ENCODE data around the gene OR52K2. TPM values are rescaled to one million over a fixed set of nuclear protein-coding genes. Genes with fewer than 3 reads are reported as not detected.
"Not testable (repeated sequence)": the region's sequence is repeated elsewhere in the genome, so short reads cannot be mapped to it uniquely, and the experiment has no call there.

OR52K2 gene
- total RNA-seq, 2 experiments from 2014 or later: not detected

GRCh38 chr11:4460151-4460550, 11.1 kb downstream of the OR52K2 start:
- Mint-ChIP-seq H3K4me3 (no peak overlapping the region), H3K4me1 (peaks cover 16% of the 10 kb centered on the region), H3K36me3 (ENCODE audit: low read depth) (peaks cover 9% of the 10 kb centered on the region), H3K27ac (no peak overlapping the region), H3K27me3 (peaks cover 2% of the 10 kb centered on the region), H3K9me3 (peaks cover 14% of the 10 kb centered on the region)
- ChIA-PET POLR2A (no interaction called here), CTCF (no interaction called here)
- no peak for DNase-seq

DNA sequence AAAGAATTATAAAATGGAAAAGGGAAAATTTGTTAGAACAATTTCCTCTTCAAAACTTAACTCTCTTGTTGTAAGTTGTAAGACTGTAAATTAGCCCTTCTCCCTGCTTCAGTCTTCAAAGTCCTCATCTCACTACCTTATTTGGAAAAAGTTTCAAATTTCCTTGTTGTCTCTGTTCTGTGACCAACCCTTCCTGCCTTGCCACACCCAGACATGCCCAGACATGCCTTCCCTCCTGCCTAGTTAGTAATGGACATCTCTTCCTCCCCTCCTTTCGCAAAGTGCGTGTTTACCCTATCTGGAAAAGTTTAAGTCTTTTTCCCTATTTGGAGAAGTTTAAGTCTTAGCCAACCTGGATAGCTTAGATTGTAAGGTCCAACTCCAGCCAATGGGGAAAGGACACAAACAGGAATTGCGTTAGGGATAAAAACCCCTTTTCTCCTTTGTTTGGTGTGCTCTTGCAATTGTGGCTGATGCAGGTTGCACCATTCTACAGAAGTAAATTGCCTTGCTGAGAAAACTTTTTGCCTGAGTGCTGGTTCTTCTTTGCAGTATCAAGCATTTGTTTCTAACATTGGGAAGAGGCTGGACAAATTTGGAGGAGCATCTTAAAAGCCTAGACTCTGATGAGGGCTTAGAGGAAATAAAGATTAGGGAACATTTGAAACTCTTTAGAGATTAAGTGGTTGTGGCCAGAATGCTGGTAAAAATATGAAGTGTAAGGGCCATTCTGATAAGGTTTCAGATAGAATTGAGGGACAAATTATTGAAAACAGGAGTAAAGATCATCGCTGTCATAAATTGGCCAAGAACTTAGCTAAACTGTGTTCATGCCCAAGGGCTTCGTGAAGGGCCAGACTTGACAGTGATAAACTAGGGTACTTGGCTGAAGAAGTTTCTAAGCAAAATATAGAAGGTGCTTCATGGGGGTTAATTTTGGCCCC, 15.4 kb downstream of the OR52K2 start:
- peaks cover 19% of the 10 kb centered on the region for H3K9me3 Mint-ChIP-seq
- DNase-seq: no peak
- CTCF ChIA-PET: no interaction called here
- no peak overlapping the region for H3K4me3 Mint-ChIP-seq
- H3K27ac Mint-ChIP-seq: no peak overlapping the region
- peaks cover 2% of the 10 kb centered on the region for H3K27me3 Mint-ChIP-seq
- POLR2A ChIA-PET: no interaction called here
- peaks cover 9% of the 10 kb centered on the region for H3K36me3 Mint-ChIP-seq (ENCODE audit: low read depth)
- peaks cover 11% of the 10 kb centered on the region for H3K4me1 Mint-ChIP-seq

GRCh38 chr11:4465407-4465806, 16.3 kb downstream of the OR52K2 start:
- Mint-ChIP-seq H3K27me3 (peaks cover 2% of the 10 kb centered on the region), H3K4me3 (no peak overlapping the region), H3K4me1 (peaks cover 9% of the 10 kb centered on the region), H3K27ac (no peak overlapping the region), H3K36me3 (ENCODE audit: low read depth) (peaks cover 9% of the 10 kb centered on the region), H3K9me3 (peaks cover 19% of the 10 kb centered on the region)
- POLR2A ChIA-PET: no interaction called here
- DNase-seq: no peak
- CTCF ChIA-PET: no interaction called here

DNA sequence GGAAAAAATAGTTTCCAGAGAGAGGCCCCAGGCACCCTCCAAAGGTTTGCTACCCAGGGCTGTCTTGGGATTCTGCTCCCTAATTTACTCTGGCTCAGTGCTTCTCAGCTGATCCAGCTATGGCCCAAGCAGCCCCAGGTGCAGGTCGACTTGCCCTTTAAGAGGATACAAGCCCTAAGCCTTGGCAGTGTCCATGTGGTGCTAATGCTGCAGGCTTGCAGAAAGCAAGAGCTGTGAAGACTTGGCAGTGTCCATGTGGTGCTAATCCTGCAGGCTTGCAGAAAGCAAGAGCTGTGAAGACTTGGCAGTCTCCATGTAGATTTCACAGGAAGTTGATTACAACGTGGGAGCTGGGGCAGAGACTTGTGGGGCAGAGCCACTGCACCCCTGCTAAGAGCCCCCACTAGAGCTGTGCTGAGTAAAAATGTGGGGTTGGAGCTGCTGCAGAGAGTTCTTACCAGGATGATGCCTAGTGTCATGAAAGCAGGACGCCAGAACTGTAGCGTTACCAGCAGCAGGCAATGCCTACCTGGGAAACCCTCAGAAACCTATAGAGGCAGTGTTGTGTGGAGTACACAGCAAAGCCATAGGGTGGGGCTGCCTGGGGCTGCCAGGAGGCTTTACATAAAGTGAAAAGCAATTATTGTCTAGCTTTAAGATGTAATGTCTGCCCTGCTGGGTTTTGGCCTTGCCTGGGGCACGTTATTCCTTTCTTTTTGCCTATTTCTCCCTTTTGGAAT, 17.2 kb downstream of the OR52K2 start:
- ChIA-PET POLR2A (no interaction called here), CTCF (no interaction called here)
- DNase-seq: no peak
- peaks cover 9% of the 10 kb centered on the region for H3K27me3 Mint-ChIP-seq
- peaks cover 19% of the 10 kb centered on the region for H3K9me3 Mint-ChIP-seq
- no peak overlapping the region for H3K27ac Mint-ChIP-seq
- H3K36me3 Mint-ChIP-seq (ENCODE audit: low read depth): peaks cover 9% of the 10 kb centered on the region
- H3K4me1 Mint-ChIP-seq: peaks cover 9% of the 10 kb centered on the region
- H3K4me3 Mint-ChIP-seq: no peak overlapping the region

DNA sequence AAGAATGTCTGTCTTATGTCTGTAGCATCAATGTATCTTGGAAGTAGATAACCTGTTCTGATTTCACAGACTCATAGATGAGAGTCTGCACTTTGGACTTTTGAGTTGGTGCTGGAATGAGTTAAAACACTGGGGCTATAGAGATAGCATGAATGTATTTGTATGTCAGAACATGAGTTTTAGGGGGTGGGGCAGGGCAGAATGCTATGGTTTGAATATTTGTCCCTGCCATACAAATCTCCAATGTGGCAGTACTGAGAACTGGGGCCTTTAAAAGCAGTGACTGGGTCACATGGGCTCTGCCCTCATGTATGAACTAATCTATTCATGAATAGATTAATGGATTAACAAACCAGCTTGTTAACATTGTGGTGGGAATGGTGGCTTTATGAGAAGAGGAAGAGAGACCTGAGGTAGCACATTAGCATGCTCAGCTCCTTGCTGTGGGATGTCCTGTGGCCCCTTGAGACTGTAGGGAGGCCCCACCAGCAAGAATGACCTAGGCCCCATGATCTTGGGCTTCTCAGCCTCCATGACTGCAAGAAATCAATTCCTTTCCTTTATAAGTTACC, 17.9 kb downstream of the OR52K2 start:
- DNase-seq: no peak
- H3K9me3 Mint-ChIP-seq: peaks cover 19% of the 10 kb centered on the region
- H3K4me3 Mint-ChIP-seq: no peak overlapping the region
- peaks cover 14% of the 10 kb centered on the region for H3K27me3 Mint-ChIP-seq
- ChIA-PET POLR2A (no interaction called here), CTCF (no interaction called here)
- H3K36me3 Mint-ChIP-seq (ENCODE audit: low read depth): peaks cover 9% of the 10 kb centered on the region
- H3K4me1 Mint-ChIP-seq: peaks cover 9% of the 10 kb centered on the region
- H3K27ac Mint-ChIP-seq: no peak overlapping the region

DNA sequence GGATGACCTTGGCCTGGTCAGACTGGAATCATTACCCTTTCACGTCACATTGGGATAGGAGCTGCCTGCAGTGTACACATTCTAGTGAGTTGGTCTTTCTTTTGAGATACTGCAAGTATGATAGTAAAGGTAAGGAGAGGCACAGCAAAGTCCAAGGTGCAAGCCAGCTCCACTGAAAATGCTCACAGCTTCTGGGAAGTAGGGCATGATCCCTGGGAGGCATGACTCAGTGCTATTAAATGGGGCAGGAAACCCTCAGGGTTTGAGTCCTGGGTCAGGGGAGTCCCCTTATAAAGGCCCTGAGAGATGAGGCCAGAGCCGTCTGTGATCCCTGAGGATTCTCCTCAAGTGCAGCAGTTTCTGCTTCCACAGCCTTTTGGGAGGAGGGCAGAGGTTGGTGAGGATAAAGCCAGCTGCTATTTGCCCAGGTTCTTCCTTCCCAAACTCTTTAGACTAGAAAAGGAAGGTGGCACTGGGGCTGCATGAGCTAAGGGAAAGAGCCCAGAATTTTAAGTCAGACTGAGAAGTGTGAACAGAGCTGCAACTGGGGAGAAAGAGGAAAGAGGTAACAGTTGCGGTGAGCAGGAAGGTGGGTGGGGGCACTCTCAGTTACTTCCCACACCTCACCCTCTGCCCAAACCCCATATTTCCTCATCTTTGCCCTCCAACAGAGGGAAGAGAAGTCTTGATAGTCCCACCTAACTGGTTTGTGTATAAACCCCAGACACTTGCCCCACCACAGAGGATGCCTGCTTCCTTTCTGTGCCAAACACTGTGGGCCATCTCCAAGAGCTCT, 18.9 kb downstream of the OR52K2 start:
- Mint-ChIP-seq H3K27me3 (peaks cover 16% of the 10 kb centered on the region), H3K36me3 (ENCODE audit: low read depth) (peaks cover 9% of the 10 kb centered on the region), H3K4me3 (no peak overlapping the region), H3K9me3 (peaks cover 15% of the 10 kb centered on the region), H3K4me1 (peaks cover 9% of the 10 kb centered on the region), H3K27ac (no peak overlapping the region)
- no peak for DNase-seq
- POLR2A ChIA-PET: no interaction called here
- CTCF ChIA-PET: no interaction called here

- Mint-ChIP-seq H3K36me3 (ENCODE audit: low read depth) (no peaks in the 10 kb centered on the region), H3K27ac (no peak overlapping the region), H3K27me3 (peaks cover 5% of the 10 kb centered on the region), H3K4me1 (peaks cover 8% of the 10 kb centered on the region), H3K9me3 (no peaks in the 10 kb centered on the region), H3K4me3 (no peak overlapping the region)
- ChIA-PET CTCF (interaction anchor here (2.3 kb wide), 1 partner anchor 292 kb away, joined by 11 read pairs; no protein-coding TSS in a partner anchor), POLR2A (no interaction called here)
- DNase-seq: no peak
Measured at GRCh38 chr11:4479644-4480043, 30.5 kb downstream of the OR52K2 start.

DNA sequence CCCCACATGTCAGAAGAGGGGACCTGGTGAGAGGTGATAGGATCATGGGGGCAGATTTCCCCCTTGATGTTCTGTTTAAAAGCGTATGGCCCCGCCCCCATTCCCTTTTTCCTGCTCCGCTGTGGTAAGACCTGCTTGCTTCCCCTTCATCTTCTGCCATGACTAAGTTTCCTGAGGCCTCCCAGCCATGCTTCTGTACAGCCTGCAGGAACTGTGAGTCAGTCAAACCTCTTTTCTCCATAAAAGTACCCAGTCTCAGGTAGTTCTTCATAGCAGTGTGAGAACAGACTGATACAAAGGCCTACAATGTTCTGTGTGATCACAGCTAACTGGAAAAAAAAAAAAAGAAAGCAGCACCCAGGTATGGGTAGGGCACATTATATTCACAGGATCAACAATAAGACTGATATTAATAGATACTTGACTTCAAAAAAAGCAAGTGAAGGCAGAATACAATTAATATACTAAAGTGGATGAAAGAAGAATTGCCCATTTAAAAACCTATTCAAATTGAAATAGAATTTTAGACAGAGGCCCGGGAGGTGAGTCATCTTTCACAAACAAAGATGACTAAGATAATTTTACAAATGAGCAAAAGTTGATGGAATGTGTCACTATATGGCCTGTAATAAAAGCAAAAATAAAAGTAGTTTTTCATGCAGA, 31.6 kb downstream of the OR52K2 start:
- ChIA-PET CTCF (no interaction called here), POLR2A (no interaction called here)
- no peaks in the 10 kb centered on the region for H3K36me3 Mint-ChIP-seq (ENCODE audit: low read depth)
- peaks cover 8% of the 10 kb centered on the region for H3K4me1 Mint-ChIP-seq
- no peak overlapping the region for H3K27ac Mint-ChIP-seq
- no peak overlapping the region for H3K4me3 Mint-ChIP-seq
- no peaks in the 10 kb centered on the region for H3K9me3 Mint-ChIP-seq
- DNase-seq: no peak
- H3K27me3 Mint-ChIP-seq: peaks cover 5% of the 10 kb centered on the region

GRCh38 chr11:4481240-4481582, 32.1 kb downstream of the OR52K2 start:
- H3K4me3 Mint-ChIP-seq: no peak overlapping the region
- peaks cover 5% of the 10 kb centered on the region for H3K27me3 Mint-ChIP-seq
- no peak overlapping the region for H3K27ac Mint-ChIP-seq
- ChIA-PET POLR2A (no interaction called here), CTCF (no interaction called here)
- H3K9me3 Mint-ChIP-seq: no peaks in the 10 kb centered on the region
- H3K36me3 Mint-ChIP-seq (ENCODE audit: low read depth): no peaks in the 10 kb centered on the region
- peaks cover 8% of the 10 kb centered on the region for H3K4me1 Mint-ChIP-seq
- no peak for DNase-seq

DNA sequence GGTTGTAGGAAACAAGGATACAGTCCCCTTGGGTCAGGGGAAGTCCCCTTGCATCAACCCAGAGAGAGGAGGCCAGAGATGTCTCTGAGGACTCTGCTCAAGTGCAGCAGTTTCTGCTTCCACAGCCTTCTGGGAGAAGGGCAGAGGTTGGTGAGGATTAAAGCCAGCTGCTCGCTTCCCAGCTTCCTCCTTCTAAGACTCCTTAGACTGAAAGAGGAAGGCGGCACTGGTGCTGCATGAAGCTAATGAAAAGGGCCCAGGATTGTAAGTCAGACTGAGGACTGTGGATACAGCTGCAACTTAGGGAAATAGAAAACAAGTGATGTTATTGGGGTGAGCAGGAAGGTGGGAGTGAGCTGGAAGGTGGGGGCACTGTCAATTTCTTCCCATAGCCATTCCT, 33.4 kb downstream of the OR52K2 start, which contains the start of gene OR52K1:
Gene OR52K1, plus strand, starts transcription at position 202 of the 400 bp plus-strand sequence. CDS start 6,255 bp downstream, outside the sequence.
- no peak for DNase-seq
- CTCF ChIA-PET: interaction anchor here (1.3 to 1.4 kb wide), 2 partner anchors 11 to 295 kb away, joined by 3 to 4 read pairs; no protein-coding TSS in a partner anchor
- no peaks in the 10 kb centered on the region for H3K36me3 Mint-ChIP-seq (ENCODE audit: low read depth)
- no peak within 1 kb of the TSS for H3K27ac Mint-ChIP-seq
- H3K27me3 Mint-ChIP-seq: peaks cover 8% of the 10 kb centered on the region
- H3K4me3 Mint-ChIP-seq: no peak within 1 kb of the TSS
- H3K9me3 Mint-ChIP-seq: no peaks in the 10 kb centered on the region
- H3K4me1 Mint-ChIP-seq: peaks cover 8% of the 10 kb centered on the region
- POLR2A ChIA-PET: no interaction called here

- Mint-ChIP-seq H3K4me1 (peaks cover 8% of the 10 kb centered on the region), H3K27me3 (peaks cover 12% of the 10 kb centered on the region), H3K4me3 (no peak overlapping the region), H3K9me3 (no peaks in the 10 kb centered on the region), H3K36me3 (ENCODE audit: low read depth) (no peaks in the 10 kb centered on the region), H3K27ac (no peak overlapping the region)
- ChIA-PET POLR2A (no interaction called here), CTCF (interaction anchor here (1.0 kb wide), 1 partner anchor 297 kb away, joined by 3 read pairs; no protein-coding TSS in a partner anchor)
- DNase-seq: no peak
Measured at GRCh38 chr11:4484310-4484709, 35.2 kb downstream of the OR52K2 start.

GRCh38 chr11:4491405-4491804, 42.3 kb downstream of the OR52K2 start:
- H3K9me3 Mint-ChIP-seq; H3K4me1 Mint-ChIP-seq; H3K36me3 Mint-ChIP-seq (ENCODE audit: low read depth); DNase-seq; POLR2A ChIA-PET; H3K4me3 Mint-ChIP-seq; H3K27ac Mint-ChIP-seq: not testable (repeated sequence)
- peaks cover 34% of the 10 kb centered on the region for H3K27me3 Mint-ChIP-seq
- CTCF ChIA-PET: interaction anchor here (2.7 kb wide), 1 partner anchor 304 kb away, joined by 10 read pairs; no protein-coding TSS in a partner anchor

Measured in activated CD4-positive, alpha-beta memory T cell treated with anti-CD3 and anti-CD28 coated beads, Interleukin-2, amount 10 ng/mL, durations not matched to agents 7 days and 5 days (primary cell).